Neuronal stem cell (in vitro differentiated cells): ENCODE results near the gene HEPHL1.
A peak's percentile ranks its signal among the peaks of the same experiment; 100 is the strongest.

Experiments
- DNase-seq: peaks from one replicate; pipeline ENCODE4 v3.0.0-alpha.2; 2013; ENCODE audit warnings: low spot score
- H2AFZ ChIP-seq: one replicate; pipeline ENCODE4 v1.6.1; 2013; ENCODE audit warnings: mild to moderate bottlenecking, low read length, inconsistent platforms
- H2AK5ac ChIP-seq: 2 replicates; pipeline ENCODE4 v1.6.1; 2013; ENCODE audit warnings: low read depth, mild to moderate bottlenecking, inconsistent platforms, low read length, moderate library complexity, mixed read lengths
- H2BK120ac ChIP-seq: 2 replicates; pipeline ENCODE4 v1.6.1; 2013; ENCODE audit warnings: low read depth, mild to moderate bottlenecking, inconsistent platforms, low read length, moderate library complexity, mixed read lengths
- H2BK12ac ChIP-seq: one replicate; pipeline ENCODE4 v1.6.1; 2013; ENCODE audit warnings: low read length, inconsistent platforms
- H2BK15ac ChIP-seq: 2 replicates; pipeline ENCODE4 v1.6.1; 2013; ENCODE audit warnings: mild to moderate bottlenecking, low read length, inconsistent platforms, mixed read lengths
- H2BK5ac ChIP-seq: one replicate; pipeline ENCODE4 v1.6.1; 2013; ENCODE audit warnings: inconsistent platforms, mild to moderate bottlenecking, low read length, moderate library complexity
- H3K14ac ChIP-seq: one replicate; pipeline ENCODE4 v1.6.1; 2013; ENCODE audit warnings: low read length, inconsistent platforms
- H3K18ac ChIP-seq: 2 replicates; pipeline ENCODE4 v1.6.1; 2013; ENCODE audit warnings: low read length, inconsistent platforms
- H3K23ac ChIP-seq: 2 replicates; pipeline ENCODE4 v1.6.1; 2013; ENCODE audit warnings: low read depth, mild to moderate bottlenecking, mixed read lengths, low read length, inconsistent platforms; ENCODE audit not compliant: poor library complexity
- H3K27ac ChIP-seq: replicated peaks from 3 replicates; pipeline ENCODE4 v1.5.1; 2013; ENCODE audit warnings: low read length, inconsistent platforms
- H3K27me3 ChIP-seq, 3 experiments: 2 replicates each; pipeline ENCODE4 v1.6.1; 2013; ENCODE audit warnings: low read length in 3 of 3, mild to moderate bottlenecking in 2 of 3, inconsistent platforms in 1 of 3, low read depth in 1 of 3, mixed read lengths in 1 of 3, moderate library complexity in 1 of 3; ENCODE audit not compliant: control insufficient read depth in 3 of 3, insufficient read depth in 3 of 3
- H3K36me3 ChIP-seq, 2 donors: replicated peaks in 1 of 2; 2 replicates each; pipeline ENCODE4 v1.6.1; 2013; ENCODE audit warnings: low read length in 2 of 2; ENCODE audit not compliant: control insufficient read depth in 2 of 2, insufficient read depth in 2 of 2
- H3K4ac ChIP-seq: 2 replicates; pipeline ENCODE4 v1.6.1; 2013; ENCODE audit warnings: inconsistent platforms, mild to moderate bottlenecking, low read length, moderate library complexity
- H3K4me1 ChIP-seq, 2 donors: 1 replicate in 1 of 2; 2 replicates in 1 of 2; pipeline ENCODE4 v1.6.1; 2013; ENCODE audit warnings: low read length in 2 of 2, low read depth in 1 of 2; ENCODE audit not compliant: control insufficient read depth in 2 of 2, insufficient read depth in 1 of 2
- H3K4me2 ChIP-seq: one replicate; pipeline ENCODE4 v1.6.1; 2013; ENCODE audit warnings: mild to moderate bottlenecking, low read length, inconsistent platforms; ENCODE audit not compliant: insufficient read depth, poor library complexity, severe bottlenecking
- H3K4me3 ChIP-seq, 2 donors: 2 replicates each; pipeline ENCODE4 v1.5.1; 2013; ENCODE audit warnings: low read length in 2 of 2, mild to moderate bottlenecking in 2 of 2, inconsistent platforms in 1 of 2, moderate library complexity in 1 of 2
- H3K79me1 ChIP-seq: one replicate; pipeline ENCODE4 v1.6.1; 2013; ENCODE audit warnings: low read depth, mild to moderate bottlenecking, inconsistent platforms, low read length, moderate library complexity
- H3K9ac ChIP-seq: one replicate; pipeline ENCODE4 v1.6.1; 2013; ENCODE audit warnings: mild to moderate bottlenecking, low read depth, low read length, inconsistent platforms; ENCODE audit not compliant: poor library complexity
- H3K9me3 ChIP-seq, 2 donors: replicated peaks in 1 of 2; 2 replicates each; pipeline versions ENCODE3 to v1.6.1; 2013; ENCODE audit warnings: low read length in 2 of 2, mild to moderate bottlenecking in 2 of 2, inconsistent platforms in 1 of 2, low read depth in 1 of 2, mixed read lengths in 1 of 2, moderate library complexity in 1 of 2; ENCODE audit not compliant: control insufficient read depth in 2 of 2, insufficient read depth in 1 of 2
- H4K8ac ChIP-seq: one replicate; pipeline ENCODE4 v1.6.1; 2013; ENCODE audit warnings: low read depth, mild to moderate bottlenecking, inconsistent platforms, low read length, moderate library complexity
- H4K91ac ChIP-seq: one replicate; pipeline ENCODE4 v1.6.1; 2013; ENCODE audit warnings: low read length, low read depth, mild to moderate bottlenecking, inconsistent platforms; ENCODE audit not compliant: poor library complexity
- WGBS, 2 donors: extraction: QIAGEN DNeasy Blood & Tissue Kit; methylation state at CpG; one replicate each; pipeline ENCODE4 v1.1.7; 2013; ENCODE audit warnings: missing lambda C conversion rate in 2 of 2, mixed read lengths in 1 of 2; ENCODE audit not compliant: insufficient read length in 2 of 2, insufficient replicate concordance in 1 of 2; ENCODE audit errors: extremely low coverage in 2 of 2; 5-methylcytosine and 5-hydroxymethylcytosine counted together

The HEPHL1 gene

DNA sequence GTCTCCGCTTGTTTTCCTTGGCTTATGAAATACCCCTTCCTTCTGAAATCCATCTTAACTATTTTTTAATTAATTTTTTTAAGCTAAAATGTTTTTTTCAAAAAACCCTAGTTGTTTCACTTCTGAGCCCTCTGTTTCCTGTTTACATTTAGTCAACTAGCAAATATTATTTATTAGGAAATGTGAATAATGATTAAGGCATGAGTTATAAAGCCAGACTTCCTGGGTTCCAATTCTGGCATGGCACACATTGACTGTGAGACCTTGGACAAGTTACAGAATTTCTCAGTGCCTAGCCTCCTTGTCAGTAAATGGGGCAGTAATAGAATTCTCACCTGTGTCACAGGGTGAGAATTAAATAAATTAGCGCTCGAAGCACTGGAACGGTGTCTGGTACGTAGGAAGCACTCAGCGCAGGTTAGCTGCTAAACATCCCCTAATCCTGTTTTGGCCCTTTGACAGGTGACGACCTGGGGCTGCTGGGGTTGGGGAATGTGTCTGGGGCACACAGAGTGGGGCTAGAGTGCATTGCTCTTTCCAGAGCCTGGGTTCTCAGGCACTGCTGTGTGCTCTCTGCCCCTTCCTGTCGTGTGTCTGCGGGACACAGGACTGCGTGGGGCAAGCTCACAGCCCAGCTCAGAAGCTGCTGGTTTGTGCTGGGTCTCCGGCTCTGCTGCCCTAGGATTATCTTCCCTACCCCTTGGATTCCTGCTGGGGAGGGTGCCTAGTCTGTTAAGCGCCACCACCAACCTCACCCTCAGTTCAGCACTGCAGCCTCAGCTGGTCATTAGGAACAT, 120.6 kb downstream of the HEPHL1 start:
- H2AK5ac ChIP-seq: no peak overlapping the region
- H3K79me1 ChIP-seq: peaks cover 10% of the 10 kb centered on the region
- H3K27ac ChIP-seq: no peak overlapping the region
- peaks cover 0 to 8% of the 10 kb centered on the region in 2 donors for H3K36me3 ChIP-seq
- no peak overlapping the region for H3K4ac ChIP-seq
- no peak overlapping the region for H2BK12ac ChIP-seq
- no peak overlapping the region for H3K23ac ChIP-seq
- H3K4me2 ChIP-seq: no peak overlapping the region
- no peak overlapping the region for H4K8ac ChIP-seq
- no peak overlapping the region for H2BK5ac ChIP-seq
- no peak overlapping the region for H2BK15ac ChIP-seq
- H3K18ac ChIP-seq: peak overlapping the region; percentile 30
- WGBS, 2 donors: no CpG with 5 or more reads among the region's 12 CpGs
- no peaks in the 10 kb centered on the region for H3K9me3 ChIP-seq
- no peak overlapping the region for H3K9ac ChIP-seq
- H3K27me3 ChIP-seq: no peaks in the 10 kb centered on the region
- no peak for DNase-seq
- H2AFZ ChIP-seq: no peak overlapping the region
- no peak overlapping the region for H2BK120ac ChIP-seq
- peak overlapping the region in 1 of 2 donors; percentile 16 for H3K4me3 ChIP-seq
- H4K91ac ChIP-seq: no peak overlapping the region
- H3K4me1 ChIP-seq: peaks cover 15 to 16% of the 10 kb centered on the region in 2 donors
- H3K14ac ChIP-seq: no peak overlapping the region

- Histone ChIP-seq H2AK5ac (no peak overlapping the region), H2BK12ac (no peak overlapping the region), H3K27ac (no peak overlapping the region), H2BK5ac (no peak overlapping the region), H3K9ac (no peak overlapping the region), H2BK120ac (no peak overlapping the region), H4K8ac (no peak overlapping the region), H3K4me1 (peaks cover 15 to 19% of the 10 kb centered on the region in 2 donors), H2BK15ac (no peak overlapping the region), H4K91ac (no peak overlapping the region), H2AFZ (no peak overlapping the region), H3K4me2 (no peak overlapping the region), H3K27me3 (no peaks in the 10 kb centered on the region), H3K36me3 (peaks cover 0 to 8% of the 10 kb centered on the region in 2 donors), H3K4me3 (no peak overlapping the region), H3K18ac (no peak overlapping the region), H3K14ac (no peak overlapping the region), H3K4ac (no peak overlapping the region), H3K79me1 (peaks cover 8% of the 10 kb centered on the region), H3K9me3 (no peaks in the 10 kb centered on the region), H3K23ac (no peak overlapping the region)
- DNase-seq: no peak
- WGBS, 2 donors: no CpG with 5 or more reads among the region's 7 CpGs
Measured at GRCh38 chr11:94142308-94143281, 121.4 kb downstream of the HEPHL1 start.

DNA sequence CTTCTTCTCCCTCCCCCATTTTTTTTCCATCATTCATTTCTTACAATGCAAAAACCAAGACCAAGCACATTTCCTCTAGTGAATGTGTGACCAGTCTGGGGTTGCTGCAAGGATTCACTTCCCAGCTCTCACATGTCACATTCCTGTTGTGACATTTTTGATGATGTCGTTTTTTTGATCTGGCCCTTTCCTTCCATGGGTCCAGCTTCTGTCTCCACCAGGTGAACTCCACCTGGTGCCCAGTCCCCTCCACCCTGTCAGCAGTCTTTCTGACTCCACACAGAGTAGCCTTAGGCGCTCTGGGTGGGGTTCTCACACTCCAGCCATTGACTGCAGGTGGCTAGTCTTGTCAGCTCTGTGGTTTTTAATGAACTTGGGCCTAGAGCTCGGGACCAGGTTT, 123.1 kb downstream of the HEPHL1 start:
- no CpG with 5 or more reads among the region's 3 CpGs for WGBS, 2 donors

DNA sequence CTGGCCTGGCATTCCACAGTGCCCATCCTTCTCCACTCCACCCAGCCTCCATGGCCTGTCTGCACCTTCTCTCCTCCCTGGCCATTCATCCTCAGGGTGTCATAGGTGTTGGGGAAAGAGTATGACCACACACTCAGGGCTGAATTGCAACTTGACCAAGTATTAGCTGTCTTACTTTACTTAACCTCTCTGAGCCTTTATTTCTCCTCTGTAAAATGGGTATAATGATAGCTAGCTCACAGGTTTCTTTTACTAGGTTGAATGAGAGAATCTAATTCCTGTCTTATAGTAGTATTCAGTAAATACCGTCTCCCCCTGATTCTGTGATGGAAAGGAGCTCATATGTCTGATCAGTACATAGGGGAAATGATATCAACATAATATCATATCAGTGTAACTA, 123.5 kb downstream of the HEPHL1 start:
- Histone ChIP-seq H2AK5ac (no peak overlapping the region), H2BK12ac (no peak overlapping the region), H3K4me2 (no peak overlapping the region), H4K91ac (no peak overlapping the region), H4K8ac (no peak overlapping the region), H3K27ac (no peak overlapping the region), H3K9ac (no peak overlapping the region), H3K4me3 (no peak overlapping the region), H3K27me3 (no peaks in the 10 kb centered on the region), H3K14ac (no peak overlapping the region), H2AFZ (no peak overlapping the region), H3K9me3 (no peaks in the 10 kb centered on the region), H2BK5ac (no peak overlapping the region), H3K23ac (no peak overlapping the region), H3K18ac (no peak overlapping the region), H2BK120ac (no peak overlapping the region), H3K4me1 (peaks cover 9 to 17% of the 10 kb centered on the region in 2 donors), H2BK15ac (no peak overlapping the region), H3K4ac (no peak overlapping the region), H3K79me1 (peaks cover 8% of the 10 kb centered on the region), H3K36me3 (peaks cover 0 to 8% of the 10 kb centered on the region in 2 donors)
- DNase-seq: no peak
- no CpG with 5 or more reads among the region's 1 CpG for WGBS, 2 donors

More for the DNA sequence above, 123.1 kb downstream of the HEPHL1 start:
- no peak overlapping the region for H3K23ac ChIP-seq
- no peak overlapping the region for H2BK120ac ChIP-seq
- H3K27ac ChIP-seq: no peak overlapping the region
- H2BK15ac ChIP-seq: no peak overlapping the region
- no peaks in the 10 kb centered on the region for H3K27me3 ChIP-seq
- H3K9me3 ChIP-seq: no peaks in the 10 kb centered on the region
- H2AK5ac ChIP-seq: no peak overlapping the region
- no peak overlapping the region for H4K91ac ChIP-seq
- no peak overlapping the region for H2BK12ac ChIP-seq
- H3K4ac ChIP-seq: no peak overlapping the region
- H3K4me1 ChIP-seq: peaks cover 11 to 19% of the 10 kb centered on the region in 2 donors
- peaks cover 0 to 8% of the 10 kb centered on the region in 2 donors for H3K36me3 ChIP-seq
- H3K9ac ChIP-seq: no peak overlapping the region
- H2BK5ac ChIP-seq: no peak overlapping the region
- no peak overlapping the region for H3K18ac ChIP-seq
- no peak overlapping the region for H3K4me2 ChIP-seq
- H3K14ac ChIP-seq: no peak overlapping the region
- no peak for DNase-seq
- H2AFZ ChIP-seq: no peak overlapping the region
- H4K8ac ChIP-seq: no peak overlapping the region
- H3K79me1 ChIP-seq: peaks cover 8% of the 10 kb centered on the region
- no peak overlapping the region for H3K4me3 ChIP-seq
